Measurements from ENCODE around the gene SARS1. TPM values are rescaled to one million over a fixed set of nuclear protein-coding genes. Genes with fewer than 3 reads are reported as not detected.
A peak's percentile ranks its signal among the peaks of the same experiment; 100 is the strongest.

SARS1 gene
- total RNA-seq, 2 experiments from 2014 or later: 277 to 290 TPM

DNA sequence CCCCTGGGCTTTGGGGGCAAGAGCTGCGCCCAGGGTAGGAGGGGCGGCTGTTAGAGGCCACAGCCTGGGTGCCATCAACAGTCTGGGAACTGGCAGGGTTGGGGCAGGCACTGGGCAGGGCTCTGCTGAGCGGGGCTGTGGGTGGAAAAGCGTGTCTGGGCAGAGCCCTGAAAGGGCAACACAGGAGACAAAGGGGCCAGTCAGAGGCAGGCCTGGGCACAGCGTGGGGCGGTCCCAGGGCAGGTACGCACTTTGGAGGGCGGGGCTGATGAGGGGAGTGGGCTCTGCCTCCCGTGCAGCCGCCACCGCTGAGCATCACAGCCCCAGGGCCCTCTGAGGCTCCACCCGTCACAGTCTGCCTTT lies 49.5 kb downstream of the SARS1 start:
- ChIA-PET CTCF (ENCODE audit: unreplicated experiment) (no interaction called here), POLR2A (no interaction called here)
- Histone ChIP-seq H3K9me3 (ENCODE audit: low read length) (no peaks in the 10 kb centered on the region), H3K36me3 (ENCODE audit: insufficient read depth, low read length) (peaks cover 4% of the 10 kb centered on the region; the same call in 1 of the 2 replicates), H3K4me2 (ENCODE audit: low read length) (no peak overlapping the region), H4K20me1 (ENCODE audit: insufficient read depth, low read length) (no peaks in the 10 kb centered on the region), H3K4me1 (ENCODE audit: insufficient read depth, low read length, poor library complexity, severe bottlenecking) (no peaks in the 10 kb centered on the region), H3K27ac (ENCODE audit: low read depth, low read length, poor library complexity, severe bottlenecking) (no peak overlapping the region), H2AFZ (ENCODE audit: low read length) (no peak overlapping the region), H3K79me2 (ENCODE audit: insufficient read depth, low read depth, low read length) (no peaks in the 10 kb centered on the region), H3K9me2 (ENCODE audit: insufficient read depth, low read length) (no peaks in the 10 kb centered on the region), H3K4me3 (ENCODE audit: low read depth, low read length, poor library complexity, severe bottlenecking) (no peak overlapping the region)
- no peak for DNase-seq (ENCODE audit: low spot score)
- TF ChIP-seq, protein P1, sequence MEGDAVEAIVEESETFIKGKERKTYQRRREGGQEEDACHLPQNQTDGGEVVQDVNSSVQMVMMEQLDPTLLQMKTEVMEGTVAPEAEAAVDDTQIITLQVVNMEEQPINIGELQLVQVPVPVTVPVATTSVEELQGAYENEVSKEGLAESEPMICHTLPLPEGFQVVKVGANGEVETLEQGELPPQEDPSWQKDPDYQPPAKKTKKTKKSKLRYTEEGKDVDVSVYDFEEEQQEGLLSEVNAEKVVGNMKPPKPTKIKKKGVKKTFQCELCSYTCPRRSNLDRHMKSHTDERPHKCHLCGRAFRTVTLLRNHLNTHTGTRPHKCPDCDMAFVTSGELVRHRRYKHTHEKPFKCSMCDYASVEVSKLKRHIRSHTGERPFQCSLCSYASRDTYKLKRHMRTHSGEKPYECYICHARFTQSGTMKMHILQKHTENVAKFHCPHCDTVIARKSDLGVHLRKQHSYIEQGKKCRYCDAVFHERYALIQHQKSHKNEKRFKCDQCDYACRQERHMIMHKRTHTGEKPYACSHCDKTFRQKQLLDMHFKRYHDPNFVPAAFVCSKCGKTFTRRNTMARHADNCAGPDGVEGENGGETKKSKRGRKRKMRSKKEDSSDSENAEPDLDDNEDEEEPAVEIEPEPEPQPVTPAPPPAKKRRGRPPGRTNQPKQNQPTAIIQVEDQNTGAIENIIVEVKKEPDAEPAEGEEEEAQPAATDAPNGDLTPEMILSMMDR (conservative IDR thresholded peaks at IDR 0.05; ENCODE audit: low read length): no peak
- no peak for TF ChIP-seq EZH2phosphoT487 (IDR thresholded peaks at IDR 0.05; ENCODE audit: borderline replicate concordance, low read depth, low read length)
- BruUV-seq (replicated peaks): no TSS peak
- intact Hi-C loops (cut with micrococcal nuclease; ENCODE audit: unreplicated experiment): loop anchor here (1.0 kb wide), 2 partner anchors 136 to 269 kb away; no protein-coding TSS in a partner anchor

DNA sequence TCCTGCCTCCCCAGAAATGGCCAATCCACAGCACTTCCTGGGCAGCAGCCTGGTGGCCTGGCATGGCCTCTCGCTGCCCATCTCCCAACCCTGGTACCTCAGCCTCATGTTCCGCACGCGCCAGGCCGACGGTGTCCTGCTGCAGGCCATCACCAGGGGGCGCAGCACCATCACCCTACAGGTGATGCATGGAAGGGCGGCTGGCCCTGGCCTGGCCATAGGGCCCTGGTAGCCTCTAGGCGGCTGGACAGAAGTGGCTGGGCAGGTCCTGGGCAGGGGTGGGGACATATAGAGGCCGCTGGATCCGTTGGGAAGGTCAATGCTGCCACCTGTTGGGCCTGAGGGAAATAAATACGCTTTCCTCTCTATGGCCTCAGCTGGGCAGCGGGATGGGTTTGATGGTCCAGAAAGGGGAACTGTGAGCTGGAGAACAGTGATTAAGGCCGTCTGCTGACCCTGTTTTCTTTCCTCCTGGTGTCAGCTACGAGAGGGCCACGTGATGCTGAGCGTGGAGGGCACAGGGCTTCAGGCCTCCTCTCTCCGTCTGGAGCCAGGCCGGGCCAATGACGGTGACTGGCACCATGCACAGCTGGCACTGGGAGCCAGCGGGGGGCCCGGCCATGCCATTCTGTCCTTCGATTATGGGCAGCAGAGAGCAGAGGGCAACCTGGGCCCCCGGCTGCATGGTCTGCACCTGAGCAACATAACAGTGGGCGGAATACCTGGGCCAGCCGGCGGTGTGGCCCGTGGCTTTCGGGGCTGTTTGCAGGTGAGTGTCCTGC lies 50.1 kb downstream of the SARS1 start:
- DNase-seq (ENCODE audit: low spot score): peak; percentile 76
- H3K4me1 ChIP-seq (ENCODE audit: insufficient read depth, low read length, poor library complexity, severe bottlenecking): no peaks in the 10 kb centered on the region
- H3K4me3 ChIP-seq (ENCODE audit: low read depth, low read length, poor library complexity, severe bottlenecking): no peak overlapping the region
- H3K79me2 ChIP-seq (ENCODE audit: insufficient read depth, low read depth, low read length): no peaks in the 10 kb centered on the region
- no peak overlapping the region for H2AFZ ChIP-seq (ENCODE audit: low read length)
- H3K4me2 ChIP-seq (ENCODE audit: low read length): no peak overlapping the region
- H4K20me1 ChIP-seq (ENCODE audit: insufficient read depth, low read length): no peaks in the 10 kb centered on the region
- H3K9me2 ChIP-seq (ENCODE audit: insufficient read depth, low read length): no peaks in the 10 kb centered on the region
- intact Hi-C loops (cut with micrococcal nuclease; ENCODE audit: unreplicated experiment): loop anchor here (1.0 kb wide), 2 partner anchors 136 to 269 kb away; no protein-coding TSS in a partner anchor
- ChIA-PET CTCF (ENCODE audit: unreplicated experiment) (interaction anchor here (1.2 kb wide), 1 partner anchor 137 kb away, joined by 4 read pairs; no protein-coding TSS in a partner anchor), POLR2A (no interaction called here)
- no TSS peak for BruUV-seq (replicated peaks)
- no peak overlapping the region for H3K27ac ChIP-seq (ENCODE audit: low read depth, low read length, poor library complexity, severe bottlenecking)
- no peaks in the 10 kb centered on the region for H3K9me3 ChIP-seq (ENCODE audit: low read length)
- TF ChIP-seq, protein P1 (conservative IDR thresholded peaks at IDR 0.05; ENCODE audit: low read length): peak; percentile 93
- no peak for TF ChIP-seq EZH2phosphoT487 (IDR thresholded peaks at IDR 0.05; ENCODE audit: borderline replicate concordance, low read depth, low read length)
- H3K36me3 ChIP-seq (ENCODE audit: insufficient read depth, low read length): peaks cover 4% of the 10 kb centered on the region; the same call in 1 of the 2 replicates

DNA sequence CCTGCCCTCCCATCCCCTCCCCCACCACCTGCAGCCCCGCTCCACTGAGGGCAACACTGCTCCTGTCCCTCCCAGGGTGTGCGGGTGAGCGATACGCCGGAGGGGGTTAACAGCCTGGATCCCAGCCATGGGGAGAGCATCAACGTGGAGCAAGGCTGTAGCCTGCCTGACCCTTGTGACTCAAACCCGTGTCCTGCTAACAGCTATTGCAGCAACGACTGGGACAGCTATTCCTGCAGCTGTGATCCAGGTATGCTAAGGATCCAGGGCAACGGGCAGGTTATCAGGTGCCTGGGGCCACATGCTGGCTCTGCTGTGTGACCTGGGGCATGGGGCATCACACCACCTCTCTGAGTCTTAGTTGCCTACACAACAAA lies 50.6 kb downstream of the SARS1 start:
- TF ChIP-seq EZH2phosphoT487 (IDR thresholded peaks at IDR 0.05; ENCODE audit: borderline replicate concordance, low read depth, low read length): no peak
- H3K4me2 ChIP-seq (ENCODE audit: low read length): no peak overlapping the region
- CTCF ChIA-PET (ENCODE audit: unreplicated experiment): interaction anchor here (1.2 kb wide), 1 partner anchor 136 kb away, joined by 4 read pairs; no protein-coding TSS in a partner anchor
- no peaks in the 10 kb centered on the region for H3K9me3 ChIP-seq (ENCODE audit: low read length)
- POLR2A ChIA-PET: no interaction called here
- no peaks in the 10 kb centered on the region; the same call in 1 of the 2 replicates for H3K36me3 ChIP-seq (ENCODE audit: insufficient read depth, low read length)
- no peak overlapping the region for H2AFZ ChIP-seq (ENCODE audit: low read length)
- no peak overlapping the region for H3K4me3 ChIP-seq (ENCODE audit: low read depth, low read length, poor library complexity, severe bottlenecking)
- no peaks in the 10 kb centered on the region for H3K4me1 ChIP-seq (ENCODE audit: insufficient read depth, low read length, poor library complexity, severe bottlenecking)
- no peaks in the 10 kb centered on the region for H4K20me1 ChIP-seq (ENCODE audit: insufficient read depth, low read length)
- BruUV-seq (replicated peaks): no TSS peak
- DNase-seq (ENCODE audit: low spot score): no peak
- H3K79me2 ChIP-seq (ENCODE audit: insufficient read depth, low read depth, low read length): no peaks in the 10 kb centered on the region
- intact Hi-C loops (cut with micrococcal nuclease; ENCODE audit: unreplicated experiment): no loop called here
- H3K9me2 ChIP-seq (ENCODE audit: insufficient read depth, low read length): no peaks in the 10 kb centered on the region
- no peak overlapping the region for H3K27ac ChIP-seq (ENCODE audit: low read depth, low read length, poor library complexity, severe bottlenecking)
